22Rv1 (cell line): ENCODE results near the gene ISCA2.
"Not testable (repeated sequence)": the region's sequence is repeated elsewhere in the genome, so short reads cannot be mapped to it uniquely, and the experiment has no call there.

Experiments used
- CTCF ChIP-seq: fragments of 450-650 bp; IDR thresholded peaks from 2 replicates; pipeline ENCODE4 v1.5.1; 2017; ENCODE audit warnings: mild to moderate bottlenecking
- ZFX ChIP-seq: fragments of 450-650 bp; IDR thresholded peaks from 2 replicates; pipeline ENCODE4 v1.6.1; 2017; ENCODE audit warnings: antibody characterized with exemption, borderline replicate concordance

- not testable (repeated sequence) for TF ChIP-seq CTCF, ZFX
Observed at GRCh38 chr14:74454397-74454796, 39.2 kb upstream of the ISCA2 start.
